ENCODE measurements around the gene PODXL2.

PODXL2 gene

DNA sequence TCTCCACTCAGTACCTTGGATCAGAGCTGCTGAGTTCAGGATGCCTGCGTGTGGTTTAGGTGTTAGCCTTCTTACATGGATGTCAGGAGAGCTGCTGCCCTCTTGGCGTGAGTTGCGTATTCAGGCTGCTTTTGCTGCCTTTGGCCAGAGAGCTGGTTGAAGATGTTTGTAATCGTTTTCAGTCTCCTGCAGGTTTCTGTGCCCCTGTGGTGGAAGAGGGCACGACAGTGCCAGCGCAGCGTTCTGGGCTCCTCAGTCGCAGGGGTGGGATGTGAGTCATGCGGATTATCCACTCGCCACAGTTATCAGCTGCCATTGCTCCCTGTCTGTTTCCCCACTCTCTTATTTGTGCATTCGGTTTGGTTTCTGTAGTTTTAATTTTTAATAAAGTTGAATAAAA is 7.0 kb upstream of the PODXL2 start:
- FAIRE-seq (no peak), DNase-seq (ENCODE audit: insufficient read length) (no peak)
- no peak for TF ChIP-seq POLR2AphosphoS5 (IDR thresholded peaks at IDR 0.05; ENCODE audit: low read depth, low read length)
- TF ChIP-seq TAF1 (IDR thresholded peaks at IDR 0.05; ENCODE audit: borderline replicate concordance, low read depth, low read length) = no peak
- no peak for TF ChIP-seq POLR2A (IDR thresholded peaks at IDR 0.05; ENCODE audit: low read depth, low read length)

DNA sequence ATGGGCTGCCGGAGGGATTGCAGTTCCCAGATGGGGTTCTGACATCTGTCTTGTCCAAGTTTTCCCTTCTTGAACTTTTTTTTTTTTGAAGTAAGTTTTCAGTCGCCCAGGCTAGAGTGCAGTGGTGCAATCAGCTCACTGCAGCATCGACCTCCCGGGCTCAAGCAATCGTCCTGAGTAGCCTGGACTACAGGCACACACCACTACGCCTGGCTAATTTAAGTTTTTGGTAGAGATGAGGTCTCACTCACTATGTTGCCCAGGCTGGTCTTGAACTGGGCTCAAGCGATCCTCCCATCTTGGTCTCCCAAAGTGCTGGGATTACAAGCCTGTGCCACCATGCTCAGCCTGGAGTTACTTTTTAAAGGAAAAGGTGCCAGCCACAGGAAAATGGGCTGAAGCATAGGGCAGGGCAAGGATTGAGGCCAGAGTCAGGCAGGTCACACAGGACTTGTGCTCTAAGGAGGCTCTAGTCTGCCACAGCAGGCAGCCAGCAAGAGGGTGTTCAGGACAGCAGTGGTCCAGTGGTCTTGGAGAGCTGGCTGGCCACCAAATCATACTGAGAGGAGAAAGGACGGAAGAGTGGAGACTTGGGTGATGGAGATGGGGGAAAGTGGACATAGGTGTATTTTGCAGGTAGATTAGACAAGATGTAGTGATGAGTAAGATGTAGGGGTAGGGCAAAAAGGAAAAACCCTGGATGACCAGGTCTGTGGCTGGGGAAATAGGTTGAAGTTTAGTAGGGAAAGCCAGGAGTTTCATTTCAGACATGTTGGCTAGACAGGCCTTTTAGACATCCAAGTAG is 6.0 kb upstream of the PODXL2 start:
- no peak for FAIRE-seq
- peak; percentile 54 for TF ChIP-seq POLR2AphosphoS5 (IDR thresholded peaks at IDR 0.05; ENCODE audit: low read depth, low read length)
- TF ChIP-seq POLR2A (IDR thresholded peaks at IDR 0.05; ENCODE audit: low read depth, low read length) = peak; percentile 52; the same call in 1 of the 2 replicates
- TF ChIP-seq TAF1 (IDR thresholded peaks at IDR 0.05; ENCODE audit: borderline replicate concordance, low read depth, low read length) = no peak
- DNase-seq (ENCODE audit: insufficient read length) = no peak

DNA sequence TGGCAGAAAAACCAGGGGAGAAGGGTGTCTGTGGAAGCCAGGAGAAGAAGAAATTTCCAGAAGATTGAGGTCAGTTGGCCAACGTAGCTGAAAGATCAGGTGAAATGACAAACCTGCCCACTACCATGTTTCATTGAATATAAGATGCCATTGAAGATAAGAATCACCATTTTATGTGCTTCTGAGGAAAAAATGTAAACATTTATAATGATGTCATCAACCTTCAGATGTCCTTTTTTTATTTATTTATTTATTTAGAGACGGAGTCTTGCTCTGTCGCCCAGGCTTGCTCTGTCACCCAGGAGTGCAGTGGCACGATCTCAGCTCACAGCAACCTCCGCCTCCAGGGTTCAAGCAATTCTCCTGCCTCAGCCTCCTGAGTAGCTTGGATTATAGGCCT is 4.9 kb upstream of the PODXL2 start:
- no peak for DNase-seq (ENCODE audit: insufficient read length)
- TF ChIP-seq POLR2AphosphoS5 (IDR thresholded peaks at IDR 0.05; ENCODE audit: low read depth, low read length) (no peak), TAF1 (IDR thresholded peaks at IDR 0.05; ENCODE audit: borderline replicate concordance, low read depth, low read length) (no peak), POLR2A (IDR thresholded peaks at IDR 0.05; ENCODE audit: low read depth, low read length) (no peak)
- FAIRE-seq = no peak

DNA sequence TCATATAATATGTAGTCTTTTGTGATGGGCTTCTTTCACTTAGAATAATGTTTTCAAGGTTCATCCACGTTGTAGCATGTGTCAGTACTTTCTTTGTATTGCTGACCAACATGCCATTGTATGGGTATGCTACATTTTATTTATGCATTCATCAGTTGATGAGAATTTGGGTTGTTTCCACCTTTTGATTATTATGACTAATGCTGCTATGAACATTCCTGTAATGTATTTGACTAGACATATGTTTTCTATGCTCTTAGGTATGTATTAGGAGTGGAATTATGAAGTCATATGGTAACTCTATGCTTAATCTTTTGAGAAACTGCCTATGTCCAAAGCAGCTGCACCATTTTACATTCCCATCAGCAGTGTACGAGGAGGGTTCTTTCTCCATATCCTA is 3.2 kb upstream of the PODXL2 start:
- no peak for DNase-seq (ENCODE audit: insufficient read length)
- TF ChIP-seq POLR2A (IDR thresholded peaks at IDR 0.05; ENCODE audit: low read depth, low read length) (no peak), TAF1 (IDR thresholded peaks at IDR 0.05; ENCODE audit: borderline replicate concordance, low read depth, low read length) (no peak), POLR2AphosphoS5 (IDR thresholded peaks at IDR 0.05; ENCODE audit: low read depth, low read length) (no peak)
- FAIRE-seq = no peak

DNA sequence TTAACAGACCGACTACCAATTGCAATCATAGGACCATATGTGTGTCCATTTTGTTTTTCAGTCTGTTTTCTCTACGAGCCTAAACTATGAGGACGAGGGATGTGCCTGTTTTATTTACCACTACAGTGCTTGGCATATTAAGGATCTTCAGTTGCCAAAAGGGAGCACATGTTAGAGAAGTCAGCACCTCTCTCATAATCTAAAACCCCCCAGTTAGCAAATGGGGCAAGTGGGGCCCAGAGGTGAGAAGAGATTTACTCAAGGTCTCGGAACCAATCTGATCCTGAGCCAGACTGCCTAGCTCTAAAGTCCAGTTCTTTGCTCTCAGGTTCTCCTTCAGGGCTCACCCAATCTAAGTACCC is 578 bp upstream of the PODXL2 start:
- DNase-seq (ENCODE audit: insufficient read length) (no peak), FAIRE-seq (no peak)
- no peak for TF ChIP-seq POLR2A (IDR thresholded peaks at IDR 0.05; ENCODE audit: low read depth, low read length)
- TF ChIP-seq TAF1 (IDR thresholded peaks at IDR 0.05; ENCODE audit: borderline replicate concordance, low read depth, low read length) = no peak
- TF ChIP-seq POLR2AphosphoS5 (IDR thresholded peaks at IDR 0.05; ENCODE audit: low read depth, low read length) = no peak

DNA sequence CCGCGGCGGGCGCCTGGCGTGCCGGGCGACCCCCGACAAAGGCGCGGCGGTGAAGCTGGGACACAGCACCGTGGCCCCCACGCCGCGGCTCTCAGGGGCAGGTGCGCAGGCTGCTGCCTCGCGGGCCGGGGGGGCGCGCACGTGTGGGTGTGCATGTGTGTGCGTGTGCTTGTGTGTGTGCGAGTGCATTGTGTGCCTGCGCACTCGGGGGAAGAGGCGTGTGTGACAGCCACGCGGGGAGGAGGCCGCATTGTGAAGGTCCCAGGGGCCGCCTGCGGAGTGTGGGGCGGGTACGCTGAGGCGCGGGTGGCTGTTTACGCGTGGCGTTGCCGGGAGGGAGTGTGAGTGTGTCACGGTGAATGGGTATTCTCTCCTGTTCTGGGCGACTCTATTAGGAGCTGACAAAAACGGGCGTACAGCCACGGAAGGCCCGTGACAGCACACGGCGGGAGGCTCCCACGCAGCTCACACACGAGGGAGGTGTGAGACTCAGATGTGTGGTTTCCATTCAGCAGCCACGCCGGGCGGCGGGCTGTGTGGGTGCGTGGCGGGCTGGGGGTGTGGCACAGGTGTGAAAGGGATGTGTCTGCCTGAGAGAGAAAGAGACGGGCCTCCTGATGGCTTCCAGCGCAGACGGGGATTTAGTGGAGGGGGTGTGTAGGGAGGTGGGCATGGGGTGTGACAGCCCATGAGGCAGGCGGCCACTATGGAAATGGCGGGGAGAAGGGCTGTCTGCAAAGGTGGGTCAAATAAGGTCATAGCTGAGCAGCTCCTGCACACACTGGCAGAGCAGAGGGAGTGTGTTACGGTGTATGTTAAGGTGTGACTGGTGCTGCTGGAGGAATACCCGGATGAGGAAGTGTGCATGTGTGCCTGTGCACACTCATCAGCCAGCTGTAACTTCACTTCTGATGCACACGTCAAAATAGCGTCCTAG is 750 bp downstream of the PODXL2 start:
- FAIRE-seq = peak; percentile 86
- no peak for DNase-seq (ENCODE audit: insufficient read length)
- TF ChIP-seq POLR2AphosphoS5 (IDR thresholded peaks at IDR 0.05; ENCODE audit: low read depth, low read length) (no peak), TAF1 (IDR thresholded peaks at IDR 0.05; ENCODE audit: borderline replicate concordance, low read depth, low read length) (no peak), POLR2A (IDR thresholded peaks at IDR 0.05; ENCODE audit: low read depth, low read length) (no peak)

DNA sequence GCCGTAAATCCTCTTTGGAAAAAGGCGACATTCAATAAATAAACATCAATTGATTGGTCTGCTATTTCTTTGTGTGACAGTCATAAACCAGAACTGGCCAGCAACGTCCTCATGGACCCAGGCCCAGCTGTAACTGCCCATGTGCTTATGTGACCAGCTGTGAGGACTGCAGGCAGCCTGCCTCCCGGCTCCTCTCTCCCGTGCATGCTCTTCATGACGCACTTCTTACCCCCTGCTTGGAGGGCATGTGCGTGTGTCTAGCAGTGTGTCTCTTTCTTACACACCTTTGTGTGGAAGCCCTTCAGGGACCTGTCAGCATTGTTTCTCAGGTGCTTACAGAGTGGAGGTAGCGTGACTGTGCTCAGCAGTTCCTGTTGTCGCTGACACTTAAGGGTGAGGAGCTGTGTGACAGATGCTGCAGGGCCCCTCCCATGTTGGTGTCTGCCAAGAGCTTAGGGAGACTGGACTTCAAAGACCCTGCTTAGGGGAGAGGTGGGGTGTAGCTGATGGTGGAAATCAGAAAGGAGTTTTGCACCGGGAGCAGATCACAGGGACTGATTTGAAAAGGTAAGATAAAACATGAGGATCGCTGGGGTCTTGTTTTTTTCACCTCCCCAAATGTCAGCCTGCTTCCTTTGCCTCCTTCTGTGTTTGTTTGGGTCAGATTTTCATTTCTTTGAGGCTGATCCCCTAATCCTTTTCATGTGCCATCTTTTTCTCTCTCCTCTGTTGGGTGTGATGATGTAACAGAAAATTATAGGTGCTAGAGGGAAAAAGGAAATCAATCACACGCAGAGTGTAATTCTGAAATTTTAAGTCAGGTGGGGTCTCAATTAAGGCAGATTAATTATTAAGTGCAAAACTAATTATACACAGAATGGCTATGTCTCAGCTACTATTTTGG is 2.1 kb downstream of the PODXL2 start:
- TF ChIP-seq POLR2AphosphoS5 (IDR thresholded peaks at IDR 0.05; ENCODE audit: low read depth, low read length) (no peak), TAF1 (IDR thresholded peaks at IDR 0.05; ENCODE audit: borderline replicate concordance, low read depth, low read length) (no peak), POLR2A (IDR thresholded peaks at IDR 0.05; ENCODE audit: low read depth, low read length) (no peak)
- no peak for DNase-seq (ENCODE audit: insufficient read length)
- no peak for FAIRE-seq

DNA sequence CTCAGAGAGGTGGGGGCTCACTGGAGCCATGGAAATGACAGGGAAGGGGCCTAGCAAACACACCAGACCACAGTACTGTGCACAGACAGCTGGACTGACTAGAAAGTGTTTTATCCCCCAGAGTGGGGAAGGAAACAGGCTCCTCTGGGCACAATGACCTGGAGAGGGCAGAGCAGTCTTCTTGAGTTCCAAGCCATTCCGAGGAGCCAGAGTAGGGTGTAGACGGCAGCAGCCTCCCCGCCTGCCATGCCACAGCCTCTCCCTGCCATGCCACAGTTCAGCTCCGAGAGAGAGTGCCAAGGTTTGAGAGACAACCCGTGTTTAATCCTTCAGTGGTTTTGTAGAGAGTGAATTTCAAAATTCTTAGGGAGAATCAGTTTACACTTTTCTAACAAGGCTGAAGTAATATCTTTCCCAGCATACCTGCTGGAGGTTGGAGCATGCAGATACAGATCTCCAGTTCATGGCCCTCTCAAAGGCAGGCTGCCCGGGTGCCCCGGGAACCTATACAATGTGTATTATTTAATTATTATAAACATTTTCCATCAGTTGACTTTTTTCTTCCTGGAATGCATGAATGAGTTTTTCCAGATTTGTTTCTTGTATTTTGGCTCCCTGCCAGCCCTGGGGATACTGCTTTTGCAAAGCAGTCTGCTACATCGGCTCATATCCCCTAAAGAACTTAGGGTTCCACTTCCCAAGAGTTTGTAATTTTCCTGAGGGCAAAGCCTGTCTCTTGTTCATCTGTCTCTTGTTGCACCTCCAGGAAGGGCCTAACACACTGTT is 3.2 kb downstream of the PODXL2 start:
- TF ChIP-seq POLR2AphosphoS5 (IDR thresholded peaks at IDR 0.05; ENCODE audit: low read depth, low read length) = no peak
- TF ChIP-seq TAF1 (IDR thresholded peaks at IDR 0.05; ENCODE audit: borderline replicate concordance, low read depth, low read length) = no peak
- TF ChIP-seq POLR2A (IDR thresholded peaks at IDR 0.05; ENCODE audit: low read depth, low read length) = no peak
- DNase-seq (ENCODE audit: insufficient read length) (no peak), FAIRE-seq (no peak)

DNA sequence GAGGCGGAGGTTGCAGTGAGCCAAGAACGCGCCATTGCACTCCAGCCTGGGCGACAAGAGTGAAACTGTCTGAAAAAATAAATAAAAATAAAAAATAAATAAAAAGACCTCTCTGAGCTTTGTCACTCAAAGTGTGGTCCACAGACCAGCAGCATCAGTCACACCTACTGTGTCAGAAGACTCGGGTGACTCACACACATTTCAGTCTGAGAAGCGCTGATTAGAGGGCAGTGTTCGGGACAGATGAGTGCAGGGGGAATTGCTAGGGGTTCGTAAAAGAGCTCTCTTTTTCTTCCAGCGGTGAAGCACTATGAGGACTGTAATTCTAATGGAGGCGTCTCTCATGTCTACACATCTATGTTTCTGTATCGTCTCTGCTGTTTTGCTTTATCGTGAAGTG is 5.7 kb downstream of the PODXL2 start:
- DNase-seq (ENCODE audit: insufficient read length) (no peak), FAIRE-seq (no peak)
- TF ChIP-seq POLR2A (IDR thresholded peaks at IDR 0.05; ENCODE audit: low read depth, low read length) (no peak), TAF1 (IDR thresholded peaks at IDR 0.05; ENCODE audit: borderline replicate concordance, low read depth, low read length) (no peak), POLR2AphosphoS5 (IDR thresholded peaks at IDR 0.05; ENCODE audit: low read depth, low read length) (no peak)

DNA sequence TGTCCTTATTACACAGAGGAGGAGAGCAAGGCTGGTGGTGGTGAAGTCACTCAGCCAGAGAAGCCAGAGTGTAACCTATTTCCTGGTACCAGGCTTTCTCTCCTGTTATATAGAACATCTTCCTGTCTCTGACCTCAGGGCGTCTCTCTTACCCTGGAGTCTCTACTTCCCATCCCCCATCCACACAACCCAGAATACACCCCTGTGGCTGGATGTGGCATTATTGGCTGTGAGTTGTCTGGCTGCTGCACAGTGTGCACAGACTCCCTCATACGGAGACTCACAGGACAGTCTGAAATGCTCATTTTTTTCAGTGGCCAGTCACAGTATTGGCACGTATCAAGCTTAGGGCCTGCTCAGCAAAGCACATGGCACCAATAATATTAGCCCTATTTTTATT is 8.6 kb downstream of the PODXL2 start:
- FAIRE-seq (no peak), DNase-seq (ENCODE audit: insufficient read length) (no peak)

More for the DNA sequence above, 8.6 kb downstream of the PODXL2 start:
- no peak for TF ChIP-seq POLR2A (IDR thresholded peaks at IDR 0.05; ENCODE audit: low read depth, low read length)
- TF ChIP-seq POLR2AphosphoS5 (IDR thresholded peaks at IDR 0.05; ENCODE audit: low read depth, low read length) = no peak
- TF ChIP-seq TAF1 (IDR thresholded peaks at IDR 0.05; ENCODE audit: borderline replicate concordance, low read depth, low read length) = no peak
